ENCODE measurements around the gene PSMD8.

Gene PSMD8

DNA sequence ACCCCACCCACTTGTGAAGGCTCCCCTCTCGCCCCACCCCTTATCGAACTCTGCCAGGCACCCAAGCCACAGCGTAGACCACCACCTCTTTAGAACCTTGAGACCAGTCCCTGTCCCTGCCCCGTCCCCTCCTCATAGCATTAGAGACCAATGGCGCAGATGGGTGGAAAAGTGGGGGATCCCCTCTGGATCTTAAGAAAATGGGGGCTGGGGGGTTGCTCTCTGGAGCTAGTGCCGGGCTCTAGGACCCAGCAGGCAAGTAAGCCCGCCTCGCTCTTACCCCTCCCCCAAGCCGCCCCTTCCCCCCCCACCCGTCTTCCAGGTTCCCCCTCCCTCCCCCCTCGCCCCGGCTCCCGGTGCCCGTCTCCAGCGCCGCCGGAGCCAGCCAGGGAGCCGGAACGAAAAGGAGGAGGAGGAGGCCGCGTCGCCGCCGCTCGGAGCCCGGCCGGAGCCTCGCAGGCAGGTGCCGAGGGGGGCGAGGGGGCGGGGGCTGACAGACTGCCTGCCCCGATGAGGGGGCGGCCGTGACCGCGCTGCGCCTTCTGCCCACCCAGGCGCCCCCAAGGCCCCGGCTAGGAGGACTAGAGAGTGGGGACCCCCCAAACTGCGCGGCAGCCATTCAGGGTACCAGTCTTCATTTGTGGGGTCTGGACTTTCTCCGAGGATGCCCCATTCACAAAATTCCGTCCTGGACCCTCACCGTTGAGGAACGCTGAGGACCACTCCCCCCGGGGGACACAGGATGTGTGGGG is 14.2 kb downstream of the PSMD8 start, which contains the start of gene SPRED3:
Gene SPRED3 (plus strand): TSS at position 349 of the 752 bp plus-strand sequence. CDS start 1,606 bp downstream, outside the sequence.
- TF ChIP-seq FOXP2 (optimal IDR thresholded peaks at IDR 0.05; ENCODE audit: control extremely low read depth, extremely low read length, insufficient read depth) (no peak), EZH2 (IDR thresholded peaks at IDR 0.05) (no peak), POLR2AphosphoS5 (IDR thresholded peaks at IDR 0.05; ENCODE audit: borderline replicate concordance, low read depth, low read length) (no peak)
- Histone ChIP-seq H3K9me3 (ENCODE audit: low read depth, low read length) (no peaks in the 10 kb centered on the region), H3K36me3 (ENCODE audit: insufficient read depth, low read length) (no peaks in the 10 kb centered on the region), H3K9ac (ENCODE audit: insufficient read length) (peak within 1 kb of the TSS; percentile 57), H3K4me3 (peak within 1 kb of the TSS; percentile 97), H3K27ac (0 out of 2 replicates have a peak within 1 kb of the TSS, but pooled peaks have one; percentile 16)
- no peak for DNase-seq (ENCODE audit: low read depth, low spot score)

DNA sequence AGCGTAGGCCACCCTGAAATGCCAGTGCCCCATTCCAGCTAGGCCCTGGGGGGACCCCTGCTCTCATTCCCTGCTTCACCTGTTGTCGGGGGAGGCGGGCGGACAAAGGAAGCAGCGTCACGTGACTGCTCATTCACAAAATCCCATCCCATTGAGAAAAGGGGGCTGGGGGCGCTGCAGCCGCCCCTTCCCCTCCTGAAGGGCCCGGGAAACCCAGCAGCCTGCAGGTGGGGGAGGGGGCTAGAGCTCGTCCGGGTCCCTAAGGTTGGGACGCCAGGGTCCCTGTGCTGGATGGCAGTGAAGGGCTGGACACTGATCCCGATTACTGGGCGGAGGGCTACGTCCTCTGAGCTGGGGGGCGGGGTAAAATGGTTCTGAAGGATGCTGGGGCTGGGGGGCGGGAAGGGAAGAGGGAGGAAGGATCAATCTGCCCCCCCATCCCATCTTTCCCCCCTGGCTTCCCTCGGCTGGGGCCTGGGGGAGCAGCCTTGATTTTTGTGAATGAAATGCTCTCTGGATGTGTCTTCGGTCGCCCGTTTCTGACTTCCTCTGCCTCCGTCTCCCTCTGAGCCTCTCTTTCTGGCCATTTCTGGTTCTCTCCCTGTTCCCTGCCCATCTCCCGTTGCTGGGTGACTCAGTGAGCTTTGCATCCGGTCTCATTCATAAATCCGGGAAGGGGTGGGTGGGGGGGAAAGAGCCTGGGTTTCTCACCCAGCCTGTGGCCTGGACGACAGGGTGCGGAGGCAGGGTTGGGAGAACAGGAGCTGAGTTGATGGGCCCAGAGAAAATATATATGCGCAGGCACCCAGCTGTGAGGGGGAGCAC is 14.9 kb downstream of the PSMD8 start:
- no peak for DNase-seq (ENCODE audit: low read depth, low spot score)
- Histone ChIP-seq H3K36me3 (ENCODE audit: insufficient read depth, low read length) (no peaks in the 10 kb centered on the region), H3K4me3 (peak overlapping the region; percentile 97), H3K27ac (no peak overlapping the region), H3K9me3 (ENCODE audit: low read depth, low read length) (no peaks in the 10 kb centered on the region), H3K9ac (ENCODE audit: insufficient read length) (peak overlapping the region; percentile 55)
- TF ChIP-seq EZH2 (IDR thresholded peaks at IDR 0.05) (no peak), POLR2AphosphoS5 (IDR thresholded peaks at IDR 0.05; ENCODE audit: borderline replicate concordance, low read depth, low read length) (no peak), FOXP2 (optimal IDR thresholded peaks at IDR 0.05; ENCODE audit: control extremely low read depth, extremely low read length, insufficient read depth) (no peak)

DNA sequence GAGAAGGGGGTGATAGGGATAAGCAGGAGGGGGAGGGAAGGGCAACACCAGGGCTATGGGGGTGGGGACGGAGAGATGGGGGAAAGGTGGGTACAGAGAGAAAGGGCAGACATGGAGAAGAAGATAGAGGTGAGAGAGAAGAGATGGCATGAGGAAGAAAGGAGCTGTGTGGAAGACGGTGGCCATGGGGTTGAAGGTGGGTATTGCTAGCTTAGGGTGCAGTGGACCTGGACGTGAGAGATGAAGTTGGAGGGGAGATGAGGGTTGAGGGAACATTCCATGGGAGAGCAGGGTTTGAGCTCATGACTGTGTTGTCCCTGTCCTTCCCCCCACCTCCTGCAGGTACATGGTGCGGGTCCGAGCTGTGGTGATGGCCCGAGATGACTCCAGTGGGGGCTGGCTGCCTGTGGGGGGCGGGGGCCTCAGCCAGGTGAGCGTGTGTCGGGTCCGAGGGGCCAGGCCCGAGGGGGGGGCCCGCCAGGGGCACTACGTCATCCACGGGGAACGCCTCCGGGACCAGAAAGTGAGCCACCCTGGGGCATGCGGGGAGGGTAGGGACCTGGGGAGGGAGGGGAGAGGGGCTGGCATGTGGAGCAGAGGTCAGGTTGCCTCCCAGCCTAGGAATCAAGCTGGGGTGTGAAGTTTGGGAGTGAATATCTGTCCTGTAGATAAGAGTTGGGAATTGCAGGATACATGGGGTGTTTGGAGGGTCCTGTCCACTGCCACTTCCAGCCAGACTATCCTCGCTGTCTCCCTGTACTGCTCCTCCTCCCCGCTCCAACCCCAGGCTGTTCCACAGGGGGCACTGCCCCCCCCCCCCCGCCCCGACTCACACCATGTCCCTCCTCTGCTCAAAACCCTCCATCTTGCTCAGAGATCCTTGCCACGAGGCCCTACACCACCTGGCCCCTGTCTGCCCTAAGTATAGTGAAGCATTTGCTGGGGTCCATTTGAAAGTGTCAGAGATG is 15.9 kb downstream of the PSMD8 start:
- Histone ChIP-seq H3K9ac (ENCODE audit: insufficient read length) (no peak overlapping the region), H3K4me3 (no peak overlapping the region), H3K36me3 (ENCODE audit: insufficient read depth, low read length) (no peaks in the 10 kb centered on the region), H3K9me3 (ENCODE audit: low read depth, low read length) (no peaks in the 10 kb centered on the region), H3K27ac (no peak overlapping the region)
- TF ChIP-seq EZH2 (IDR thresholded peaks at IDR 0.05) (no peak), FOXP2 (optimal IDR thresholded peaks at IDR 0.05; ENCODE audit: control extremely low read depth, extremely low read length, insufficient read depth) (no peak), POLR2AphosphoS5 (IDR thresholded peaks at IDR 0.05; ENCODE audit: borderline replicate concordance, low read depth, low read length) (no peak)
- no peak for DNase-seq (ENCODE audit: low read depth, low spot score)

DNA sequence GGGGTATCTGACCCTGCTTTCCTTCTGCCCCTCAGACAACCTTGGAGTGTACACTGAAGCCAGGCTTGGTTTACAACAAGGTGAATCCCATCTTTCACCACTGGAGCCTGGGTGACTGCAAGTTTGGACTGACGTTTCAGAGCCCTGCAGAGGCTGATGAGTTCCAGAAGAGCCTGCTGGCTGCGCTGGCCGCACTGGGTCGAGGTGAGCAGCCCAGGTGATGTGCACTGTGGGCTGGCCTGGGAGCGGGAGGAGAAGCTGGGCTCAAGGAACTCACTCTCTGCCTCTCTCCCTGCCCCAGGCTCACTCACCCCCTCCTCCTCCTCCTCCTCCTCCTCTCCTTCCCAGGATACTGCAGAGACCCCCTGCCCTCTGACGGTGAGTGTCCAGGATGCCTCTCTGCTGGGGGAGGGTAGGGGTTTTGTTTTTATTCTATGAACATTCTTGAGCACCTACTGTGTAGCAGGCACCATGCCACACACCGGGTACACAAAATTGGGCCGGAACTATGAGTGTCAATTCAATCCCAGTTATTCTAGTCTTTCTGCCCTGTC is 17.6 kb downstream of the PSMD8 start:
- Histone ChIP-seq H3K9me3 (ENCODE audit: low read depth, low read length) (no peaks in the 10 kb centered on the region), H3K4me3 (no peak overlapping the region), H3K9ac (ENCODE audit: insufficient read length) (no peak overlapping the region), H3K27ac (no peak overlapping the region), H3K36me3 (ENCODE audit: insufficient read depth, low read length) (no peaks in the 10 kb centered on the region)
- no peak for DNase-seq (ENCODE audit: low read depth, low spot score)
- TF ChIP-seq EZH2 (IDR thresholded peaks at IDR 0.05) (no peak), FOXP2 (optimal IDR thresholded peaks at IDR 0.05; ENCODE audit: control extremely low read depth, extremely low read length, insufficient read depth) (no peak), POLR2AphosphoS5 (IDR thresholded peaks at IDR 0.05; ENCODE audit: borderline replicate concordance, low read depth, low read length) (no peak)

DNA sequence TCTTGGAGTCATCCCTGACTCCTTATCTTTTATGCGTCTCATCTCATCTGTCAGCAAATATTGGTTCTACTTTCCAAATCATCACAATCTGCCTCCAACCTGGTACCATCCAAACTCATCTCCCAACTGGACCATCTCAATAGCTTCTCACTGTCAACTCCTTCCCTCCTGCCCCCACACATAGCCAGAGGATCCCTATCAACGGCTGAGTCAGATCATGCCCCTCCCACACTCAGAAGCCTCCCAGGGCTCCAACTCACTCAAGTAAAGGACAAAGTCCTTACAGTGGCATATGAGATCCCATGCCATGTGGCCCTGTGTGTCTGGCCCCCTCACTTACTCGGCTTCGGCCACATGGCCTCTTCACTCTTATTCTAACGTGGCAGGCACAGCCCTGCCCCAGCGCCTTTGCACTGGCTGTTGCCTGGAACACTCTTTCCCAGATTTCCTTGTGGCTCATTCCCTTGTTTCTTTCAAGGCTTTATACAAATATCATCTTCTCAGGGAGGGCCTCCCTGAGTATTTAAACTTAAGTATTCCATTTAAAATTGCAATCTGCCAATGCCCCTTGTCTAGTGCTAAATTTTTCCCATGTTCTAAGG is 18.4 kb downstream of the PSMD8 start:
- H3K27ac ChIP-seq = no peak overlapping the region
- no peak for DNase-seq (ENCODE audit: low read depth, low spot score)
- H3K4me3 ChIP-seq = no peak overlapping the region
- TF ChIP-seq FOXP2 (optimal IDR thresholded peaks at IDR 0.05; ENCODE audit: control extremely low read depth, extremely low read length, insufficient read depth) = no peak
- TF ChIP-seq POLR2AphosphoS5 (IDR thresholded peaks at IDR 0.05; ENCODE audit: borderline replicate concordance, low read depth, low read length) = no peak
- TF ChIP-seq EZH2 (IDR thresholded peaks at IDR 0.05) = no peak
- H3K36me3 ChIP-seq (ENCODE audit: insufficient read depth, low read length) = no peaks in the 10 kb centered on the region
- no peak overlapping the region for H3K9ac ChIP-seq (ENCODE audit: insufficient read length)
- H3K9me3 ChIP-seq (ENCODE audit: low read depth, low read length) = no peaks in the 10 kb centered on the region

DNA sequence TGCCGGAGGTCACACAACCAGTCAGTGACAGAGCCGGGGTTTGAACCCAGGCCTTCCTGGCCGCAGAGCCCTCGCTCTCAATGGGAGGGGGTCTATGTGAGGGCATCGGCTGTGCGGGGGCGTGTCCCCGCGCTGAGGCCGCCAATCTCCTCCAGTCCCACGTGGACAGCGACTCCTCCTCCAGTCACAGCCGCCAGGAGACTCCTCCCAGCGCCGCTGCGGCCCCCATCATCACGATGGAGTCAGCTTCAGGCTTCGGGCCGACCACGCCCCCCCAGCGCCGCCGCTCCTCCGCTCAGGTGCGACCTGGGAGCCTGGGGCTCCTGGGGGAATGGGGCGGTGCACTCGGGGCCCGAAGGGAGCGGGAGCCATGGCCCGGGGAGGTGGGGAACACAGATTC is 20.1 kb downstream of the PSMD8 start:
- no peak overlapping the region for H3K9ac ChIP-seq (ENCODE audit: insufficient read length)
- no peaks in the 10 kb centered on the region for H3K36me3 ChIP-seq (ENCODE audit: insufficient read depth, low read length)
- DNase-seq (ENCODE audit: low read depth, low spot score) = no peak
- TF ChIP-seq EZH2 (IDR thresholded peaks at IDR 0.05) = no peak
- no peak for TF ChIP-seq FOXP2 (optimal IDR thresholded peaks at IDR 0.05; ENCODE audit: control extremely low read depth, extremely low read length, insufficient read depth)
- TF ChIP-seq POLR2AphosphoS5 (IDR thresholded peaks at IDR 0.05; ENCODE audit: borderline replicate concordance, low read depth, low read length) = no peak
- no peak overlapping the region for H3K27ac ChIP-seq
- no peak overlapping the region for H3K4me3 ChIP-seq
- no peaks in the 10 kb centered on the region for H3K9me3 ChIP-seq (ENCODE audit: low read depth, low read length)

DNA sequence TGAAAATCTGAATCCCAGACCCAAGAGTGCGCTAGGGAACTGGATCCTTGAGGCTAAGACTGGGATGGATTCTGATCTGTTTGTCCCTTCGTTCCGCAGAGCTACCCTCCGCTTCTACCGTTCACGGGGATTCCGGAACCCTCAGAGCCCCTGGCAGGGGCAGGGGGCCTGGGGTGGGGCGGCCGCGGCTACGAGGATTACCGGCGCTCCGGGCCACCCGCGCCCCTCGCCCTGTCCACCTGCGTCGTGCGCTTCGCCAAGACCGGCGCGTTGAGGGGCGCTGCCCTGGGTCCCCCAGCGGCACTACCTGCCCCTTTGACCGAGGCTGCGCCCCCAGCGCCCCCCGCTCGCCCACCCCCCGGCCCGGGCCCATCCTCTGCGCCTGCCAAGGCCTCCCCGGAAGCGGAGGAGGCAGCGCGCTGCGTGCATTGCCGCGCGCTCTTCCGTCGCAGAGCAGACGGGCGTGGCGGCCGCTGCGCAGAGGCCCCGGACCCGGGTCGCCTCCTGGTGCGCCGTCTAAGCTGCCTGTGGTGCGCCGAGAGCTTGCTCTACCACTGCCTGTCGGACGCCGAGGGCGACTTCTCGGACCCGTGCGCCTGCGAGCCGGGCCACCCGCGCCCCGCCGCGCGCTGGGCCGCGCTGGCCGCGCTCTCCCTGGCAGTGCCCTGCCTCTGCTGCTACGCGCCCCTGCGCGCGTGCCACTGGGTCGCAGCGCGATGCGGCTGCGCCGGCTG is 21.2 kb downstream of the PSMD8 start:
- Histone ChIP-seq H3K9ac (ENCODE audit: insufficient read length) (no peak overlapping the region), H3K27ac (no peak overlapping the region), H3K4me3 (no peak overlapping the region), H3K36me3 (ENCODE audit: insufficient read depth, low read length) (no peaks in the 10 kb centered on the region), H3K9me3 (ENCODE audit: low read depth, low read length) (no peaks in the 10 kb centered on the region)
- no peak for TF ChIP-seq POLR2AphosphoS5 (IDR thresholded peaks at IDR 0.05; ENCODE audit: borderline replicate concordance, low read depth, low read length)
- no peak for DNase-seq (ENCODE audit: low read depth, low spot score)

All from SK-N-MC (cell line).